Endothelial cell of umbilical vein (primary cell): Measurements from ENCODE around the gene COQ7. TPM values are rescaled to one million over a fixed set of nuclear protein-coding genes. Genes with fewer than 3 reads are reported as not detected.

Source experiments
- BruUV-seq: library from RNA; stranded (reverse); fragments of 400-500 nt; replicated peaks from 2 replicates; lab custom pipeline; 2021; lab: Mats Ljungman, UMichigan
- CTCF ChIA-PET: fragments of 300-600, 350-600 bp; sonication (Branson Sonifier 250); formaldehyde crosslinking; loops from one replicate; lab custom pipeline; 2021; ENCODE audit warnings: antibody characterized with exemption, inconsistent platforms; lab: Charles Lee
- POLR2A ChIA-PET: fragments of 300-600, 350-600 bp; sonication (Branson Sonifier 250); formaldehyde crosslinking; loops from one replicate; lab custom pipeline; 2021; ENCODE audit warnings: antibody characterized with exemption, inconsistent platforms; lab: Charles Lee
- DNase-seq: peaks from one replicate; pipeline ENCODE4 v3.0.0-alpha.2; 2011; ENCODE audit warnings: low read depth, low spot score
- FAIRE-seq: peaks from 2 replicates; lab custom pipeline; 2011; peaks lifted over from hg19 to GRCh38; lab: Jason Lieb, UNC
- H2AFZ ChIP-seq: 2 replicates; pipeline ENCODE4 v1.6.0; 2012; ENCODE audit warnings: low read depth, low read length, control low read depth, inconsistent platforms
- H3K27ac ChIP-seq: 2 replicates; pipeline ENCODE4 v1.5.1; 2011; ENCODE audit warnings: low read depth, mild to moderate bottlenecking, control low read depth, low read length, moderate library complexity; ENCODE audit not compliant: insufficient read depth
- H3K27me3 ChIP-seq, 2 experiments: 2 replicates each; pipeline versions ENCODE4 v1.6.0 to v1.6.1; 2011; ENCODE audit warnings: low read length in 2 of 2, mixed read lengths in 1 of 2; ENCODE audit not compliant: control insufficient read depth in 2 of 2, insufficient read depth in 2 of 2
- H3K36me3 ChIP-seq, 2 experiments: 2 replicates in 1 of 2; 3 replicates in 1 of 2; pipeline ENCODE4 v1.5.1; 2011; ENCODE audit warnings: low read length in 2 of 2, mild to moderate bottlenecking in 1 of 2, moderate library complexity in 1 of 2; ENCODE audit not compliant: control insufficient read depth in 2 of 2, insufficient read depth in 2 of 2; ENCODE audit errors: extremely low read depth in 1 of 2
- H3K4me1 ChIP-seq: 3 replicates; pipeline ENCODE4 v1.5.1; 2011; ENCODE audit warnings: mild to moderate bottlenecking, low read length; ENCODE audit not compliant: control insufficient read depth, insufficient read depth; ENCODE audit errors: extremely low read depth
- H3K4me2 ChIP-seq: 2 replicates; pipeline ENCODE4 v1.6.1; 2011; ENCODE audit warnings: low read length, control low read depth, mixed read lengths; ENCODE audit not compliant: insufficient read depth
- H3K4me3 ChIP-seq, 3 experiments: fragments of 200-600 bp in 1 of 3; sonication (generic), shearing (Covaris generic) in 1 of 3; replicated peaks in 1 of 3; 2 replicates each; pipeline ENCODE4 v1.5.1; 2011 to 2016; ENCODE audit warnings: control low read depth in 3 of 3, low read length in 3 of 3, mild to moderate bottlenecking in 2 of 3, inconsistent platforms in 1 of 3, low read depth in 1 of 3, moderate library complexity in 1 of 3; ENCODE audit not compliant: insufficient read depth in 1 of 3
- H3K79me2 ChIP-seq: 2 replicates; pipeline ENCODE4 v1.6.0; 2012; ENCODE audit warnings: low read length, inconsistent platforms; ENCODE audit not compliant: control insufficient read depth, insufficient read depth
- H3K9ac ChIP-seq: replicated peaks from 2 replicates; pipeline ENCODE3; 2011; ENCODE audit warnings: low read length, control low read depth; ENCODE audit not compliant: insufficient read depth; ENCODE audit errors: extremely low read depth
- H3K9me1 ChIP-seq: replicated peaks from 3 replicates; pipeline ENCODE4 v1.6.0; 2011; ENCODE audit warnings: mild to moderate bottlenecking, low read length; ENCODE audit not compliant: control insufficient read depth, insufficient read depth; ENCODE audit errors: extremely low read depth
- H3K9me3 ChIP-seq: replicated peaks from 2 replicates; pipeline ENCODE4 v1.5.1; 2012; ENCODE audit warnings: low read length, inconsistent platforms; ENCODE audit not compliant: control insufficient read depth, insufficient read depth
- H4K20me1 ChIP-seq: replicated peaks from 2 replicates; pipeline ENCODE3; 2011; ENCODE audit warnings: mild to moderate bottlenecking, low read length; ENCODE audit not compliant: control insufficient read depth, insufficient read depth; ENCODE audit errors: extremely low read depth
- EZH2 ChIP-seq: IDR thresholded peaks from 2 replicates; pipeline ENCODE4 v1.6.1; 2012; ENCODE audit warnings: borderline replicate concordance, low read depth, mild to moderate bottlenecking, moderate library complexity, low read length, inconsistent platforms; ENCODE audit not compliant: severe bottlenecking
- FOS ChIP-seq: IDR thresholded peaks from 2 replicates; pipeline ENCODE4 v1.6.1; 2011; ENCODE audit warnings: mild to moderate bottlenecking, low read length, moderate library complexity, borderline replicate concordance; ENCODE audit not compliant: insufficient read depth
- GATA2 ChIP-seq: IDR thresholded peaks from 2 replicates; pipeline ENCODE4 v1.7.0; 2011; ENCODE audit warnings: low read depth, mild to moderate bottlenecking, moderate library complexity, mixed read lengths, low read length; ENCODE audit not compliant: insufficient read length, insufficient read depth
- JUN ChIP-seq: IDR thresholded peaks from 2 replicates; pipeline ENCODE4 v1.6.1; 2011; ENCODE audit warnings: borderline replicate concordance, low read depth; ENCODE audit not compliant: insufficient read length, insufficient read depth
- MYC ChIP-seq: IDR thresholded peaks from one replicate; pipeline ENCODE4 v1.6.1; 2011; ENCODE audit warnings: mild to moderate bottlenecking, low read depth, low read length
- POLR2A ChIP-seq: IDR thresholded peaks from 2 replicates; pipeline ENCODE4 v1.6.1; 2012; ENCODE audit warnings: low read depth, mild to moderate bottlenecking, control low read depth, low read length
- POLR2AphosphoS5 ChIP-seq: IDR thresholded peaks from 2 replicates; pipeline ENCODE4 v1.6.1; 2012; ENCODE audit warnings: low read depth, mild to moderate bottlenecking, control low read depth, low read length, moderate library complexity; ENCODE audit not compliant: insufficient read depth
- dilution Hi-C: fragments of 300-500 bp; cut with MboI; formaldehyde crosslinking; loops from one replicate; pipeline ENCODE4 v1.15.0; 2019; ENCODE audit warnings: low sequenced_read_pairs; ENCODE audit not compliant: extremely low pct_ligation_motif_present
- intact Hi-C: fragments of 100-400 bp; cut with micrococcal nuclease; formaldehyde crosslinking; loops from one replicate; pipeline ENCODE4 v1.10.0; 2022
- polyA plus RNA-seq, 4 experiments: library from polyadenylated mRNA; depleted of rRNA in 3 of 4; stranded (reverse) in 3 of 4; unstranded in 1 of 4; fragments of >200 nt; gene quantifications; 2 replicates each; pipeline versions ENCODE4 v1.2.1 to v1.2.3, GENCODE V29; 2011 to 2012; ENCODE audit warnings: missing spikeins in 1 of 4
- total RNA-seq: library from RNA; stranded (reverse); gene quantifications from 2 replicates; pipeline ENCODE4 v1.2.3, GENCODE V29; 2021
- TF ChIP-seq, protein P1 (sequence below): IDR thresholded peaks from 2 replicates; pipeline ENCODE4 v1.6.1; 2011; ENCODE audit not compliant: insufficient read depth, insufficient read length
- TF ChIP-seq, protein P2 (sequence below), 2 donors: IDR thresholded peaks; 1 replicate in 1 of 2; 2 replicates in 1 of 2; pipeline ENCODE4 v1.5.1; 2011; ENCODE audit warnings: low read length in 2 of 2, mild to moderate bottlenecking in 2 of 2, moderate library complexity in 2 of 2, control low read depth in 1 of 2, inconsistent platforms in 1 of 2, low read depth in 1 of 2; ENCODE audit not compliant: insufficient read depth in 1 of 2; ENCODE audit errors: extremely low read depth in 1 of 2

Gene COQ7
- total and polyA plus RNA-seq, 2 donors (not counting 3 experiments of a cell fraction or from before 2014, with no cell fraction given): 12.9 to 24.2 TPM

DNA sequence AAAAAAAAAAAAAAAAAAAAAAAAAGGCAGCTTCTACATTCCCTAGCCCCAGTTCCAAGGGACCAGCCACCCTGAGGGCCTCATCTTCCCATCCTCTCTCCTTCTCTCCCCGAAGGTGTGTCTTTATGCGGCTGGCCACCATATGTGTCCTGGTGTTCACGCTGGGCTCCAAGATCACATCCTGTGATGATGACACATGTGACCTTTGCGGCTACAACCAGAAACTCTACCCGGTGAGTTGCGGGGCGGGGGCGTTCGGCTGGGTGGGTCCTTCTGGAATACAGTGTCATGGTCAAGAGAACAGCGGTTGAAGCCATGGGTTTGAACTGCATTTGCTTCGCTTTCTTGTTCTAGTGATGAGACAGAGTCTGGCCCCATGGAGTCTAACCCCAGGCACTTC lies 22.6 kb upstream of the COQ7 start:
- H3K9me3 ChIP-seq: no peaks in the 10 kb centered on the region
- CTCF ChIA-PET: interaction anchor here (0.6 kb wide), 1 partner anchor 284 kb away, joined by 3 read pairs; no protein-coding TSS in a partner anchor
- no peak overlapping the region for H2AFZ ChIP-seq
- H3K9me1 ChIP-seq: no peaks in the 10 kb centered on the region
- peaks cover 0 to 4% of the 10 kb centered on the region in 2 experiments for H3K36me3 ChIP-seq
- H3K9ac ChIP-seq: no peak overlapping the region
- no TSS peak for BruUV-seq
- intact Hi-C loops: no loop called here
- no peak overlapping the region for H3K4me3 ChIP-seq
- no peaks in the 10 kb centered on the region for H3K79me2 ChIP-seq
- no peak for DNase-seq
- dilution Hi-C loops: no loop called here
- H3K27ac ChIP-seq: no peak overlapping the region
- TF ChIP-seq, protein P1, sequence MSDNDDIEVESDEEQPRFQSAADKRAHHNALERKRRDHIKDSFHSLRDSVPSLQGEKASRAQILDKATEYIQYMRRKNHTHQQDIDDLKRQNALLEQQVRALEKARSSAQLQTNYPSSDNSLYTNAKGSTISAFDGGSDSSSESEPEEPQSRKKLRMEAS: no peak
- TF ChIP-seq FOS (no peak), POLR2A (no peak), EZH2 (no peak), POLR2AphosphoS5 (no peak), JUN (no peak), GATA2 (no peak), MYC (no peak)
- TF ChIP-seq, protein P2, sequence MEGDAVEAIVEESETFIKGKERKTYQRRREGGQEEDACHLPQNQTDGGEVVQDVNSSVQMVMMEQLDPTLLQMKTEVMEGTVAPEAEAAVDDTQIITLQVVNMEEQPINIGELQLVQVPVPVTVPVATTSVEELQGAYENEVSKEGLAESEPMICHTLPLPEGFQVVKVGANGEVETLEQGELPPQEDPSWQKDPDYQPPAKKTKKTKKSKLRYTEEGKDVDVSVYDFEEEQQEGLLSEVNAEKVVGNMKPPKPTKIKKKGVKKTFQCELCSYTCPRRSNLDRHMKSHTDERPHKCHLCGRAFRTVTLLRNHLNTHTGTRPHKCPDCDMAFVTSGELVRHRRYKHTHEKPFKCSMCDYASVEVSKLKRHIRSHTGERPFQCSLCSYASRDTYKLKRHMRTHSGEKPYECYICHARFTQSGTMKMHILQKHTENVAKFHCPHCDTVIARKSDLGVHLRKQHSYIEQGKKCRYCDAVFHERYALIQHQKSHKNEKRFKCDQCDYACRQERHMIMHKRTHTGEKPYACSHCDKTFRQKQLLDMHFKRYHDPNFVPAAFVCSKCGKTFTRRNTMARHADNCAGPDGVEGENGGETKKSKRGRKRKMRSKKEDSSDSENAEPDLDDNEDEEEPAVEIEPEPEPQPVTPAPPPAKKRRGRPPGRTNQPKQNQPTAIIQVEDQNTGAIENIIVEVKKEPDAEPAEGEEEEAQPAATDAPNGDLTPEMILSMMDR (IDR thresholded peaks at IDR 0.05; ENCODE audit: extremely low read depth in 1 of 2, insufficient read depth in 1 of 2, low read depth in 1 of 2, low read length in 2 of 2): no peak
- H3K27me3 ChIP-seq: no peaks in the 10 kb centered on the region
- no peak overlapping the region for H3K4me2 ChIP-seq
- no peak for FAIRE-seq
- no peaks in the 10 kb centered on the region for H3K4me1 ChIP-seq
- POLR2A ChIA-PET: no interaction called here
- H4K20me1 ChIP-seq: no peaks in the 10 kb centered on the region
